Smooth muscle cell (in vitro differentiated cells): ENCODE results near the gene ADGRL3. TPM values are rescaled to one million over a fixed set of nuclear protein-coding genes. Genes with fewer than 3 reads are reported as not detected.

Experiments used
- DNase-seq: peaks from one replicate; lab custom pipeline; 2025; ENCODE audit not compliant: unreplicated experiment; lab: John Stamatoyannopoulos, UW
- H2AFZ ChIP-seq: fragments of 200-600 bp; sonication (generic); 2 replicates; pipeline ENCODE4 v1.6.0; 2016; ENCODE audit warnings: antibody characterized with exemption, low read depth, mild to moderate bottlenecking
- H3F3A ChIP-seq: fragments of 200-600 bp; sonication (generic); 2 replicates; pipeline ENCODE4 v1.6.0; 2017; ENCODE audit warnings: antibody characterized with exemption, low read depth
- H3K27ac ChIP-seq: fragments of 200-600 bp; sonication (generic); 2 replicates; pipeline ENCODE4 v1.5.1; 2016; ENCODE audit warnings: low read depth, mild to moderate bottlenecking
- H3K27me3 ChIP-seq: fragments of 200-600 bp; sonication (generic); 2 replicates; pipeline ENCODE4 v1.6.1; 2016; ENCODE audit warnings: low read depth, mild to moderate bottlenecking
- H3K36me3 ChIP-seq: fragments of 200-600 bp; sonication (generic); 2 replicates; pipeline ENCODE4 v1.5.1; 2016; ENCODE audit warnings: low read depth
- H3K4me1 ChIP-seq: fragments of 200-600 bp; sonication (generic); 2 replicates; pipeline ENCODE4 v1.5.1; 2016; ENCODE audit warnings: low read depth
- H3K4me2 ChIP-seq: fragments of 200-600 bp; sonication (generic); 2 replicates; pipeline ENCODE4 v1.6.0; 2016; ENCODE audit warnings: mild to moderate bottlenecking
- H3K4me3 ChIP-seq: fragments of 200-600 bp; sonication (generic); 2 replicates; pipeline ENCODE4 v1.5.1; 2016; ENCODE audit warnings: mild to moderate bottlenecking
- H3K79me2 ChIP-seq: fragments of 200-600 bp; sonication (generic); 2 replicates; pipeline ENCODE4 v1.6.0; 2016; ENCODE audit warnings: low read depth, mild to moderate bottlenecking
- H3K9ac ChIP-seq: fragments of 200-600 bp; sonication (generic); 2 replicates; pipeline ENCODE4 v1.6.0; 2016; ENCODE audit warnings: low read depth
- H3K9me3 ChIP-seq: fragments of 200-600 bp; sonication (generic); replicated peaks from 2 replicates; pipeline ENCODE4 v1.5.1; 2016; ENCODE audit warnings: low read depth
- H4K20me1 ChIP-seq: fragments of 200-600 bp; sonication (generic); 2 replicates; pipeline ENCODE4 v1.6.0; 2016; ENCODE audit warnings: low read depth
- WGBS: methylation state at CpG from one replicate; pipeline ENCODE4 v1.1.7; 2016; ENCODE audit warnings: low lambda C conversion rate; 5-methylcytosine and 5-hydroxymethylcytosine counted together
- polyA plus RNA-seq: library from polyadenylated mRNA; unstranded; fragments of >200 nt; fragmentation: Nextera tagmentation; extraction: Ambion mirVana; gene quantifications from 2 replicates; pipeline ENCODE4 v1.2.1, GENCODE V29; 2016
- total RNA-seq: library from RNA; depleted of rRNA; stranded (reverse); fragments of >200 nt; gene quantifications from 2 replicates; pipeline ENCODE4 v1.2.3, GENCODE V29; 2014
- TF ChIP-seq, protein P1 (sequence below): fragments of 200-600 bp; sonication (generic); IDR thresholded peaks from 2 replicates; pipeline ENCODE4 v1.5.1; 2017; ENCODE audit warnings: borderline replicate concordance, mild to moderate bottlenecking, antibody characterized with exemption; ENCODE audit not compliant: insufficient read depth, poor library complexity, severe bottlenecking

Gene ADGRL3
- total and polyA plus RNA-seq, 2 experiments from 2014 or later, result 2.4 to 9.5 TPM

DNA sequence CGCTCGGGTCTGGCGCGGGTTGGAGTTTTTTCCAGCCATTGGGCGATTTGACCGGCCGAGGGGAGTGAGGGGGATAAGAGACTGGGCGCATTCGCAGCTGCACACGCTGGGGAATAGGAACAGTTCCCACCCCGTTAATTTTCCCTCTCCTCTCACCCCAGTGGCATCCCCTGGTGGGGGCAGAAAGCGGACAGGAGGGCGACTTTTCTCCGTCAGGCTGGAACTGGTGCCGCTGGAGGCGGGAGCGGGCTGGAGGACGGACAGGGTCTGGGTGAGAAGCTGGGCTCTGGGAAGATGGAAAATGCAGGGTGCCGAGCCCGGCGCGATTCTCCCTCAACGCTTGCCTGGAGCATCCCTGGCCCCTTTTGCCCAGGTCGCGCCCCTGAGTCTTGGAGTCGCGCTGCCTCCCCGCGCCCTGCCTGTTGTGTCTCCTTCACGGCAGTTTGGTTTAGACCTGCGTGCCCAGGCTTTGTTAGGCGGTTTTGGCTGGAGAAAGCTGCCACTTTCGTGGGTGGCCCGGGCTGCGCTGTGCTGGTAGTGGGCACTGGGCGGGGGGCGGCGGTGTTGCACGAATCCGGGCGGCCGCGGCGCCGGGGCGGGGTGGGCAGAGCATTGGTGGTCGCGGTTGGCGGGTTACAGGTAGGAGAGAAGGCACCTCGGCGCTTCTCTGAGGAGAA, 2.0 kb downstream of the ADGRL3 start:
- Histone ChIP-seq H4K20me1 (no peaks in the 10 kb centered on the region), H3K79me2 (no peaks in the 10 kb centered on the region), H3K9me3 (no peaks in the 10 kb centered on the region), H3K36me3 (no peaks in the 10 kb centered on the region), H3K27me3 (peaks cover 39% of the 10 kb centered on the region), H3K9ac (no peak overlapping the region), H3K4me1 (peaks cover 16% of the 10 kb centered on the region), H3K27ac (no peak overlapping the region), H2AFZ (peak overlapping the region; percentile 100), H3K4me3 (peak overlapping the region; percentile 85), H3F3A (no peaks in the 10 kb centered on the region), H3K4me2 (peak overlapping the region; percentile 99)
- TF ChIP-seq, protein P1, sequence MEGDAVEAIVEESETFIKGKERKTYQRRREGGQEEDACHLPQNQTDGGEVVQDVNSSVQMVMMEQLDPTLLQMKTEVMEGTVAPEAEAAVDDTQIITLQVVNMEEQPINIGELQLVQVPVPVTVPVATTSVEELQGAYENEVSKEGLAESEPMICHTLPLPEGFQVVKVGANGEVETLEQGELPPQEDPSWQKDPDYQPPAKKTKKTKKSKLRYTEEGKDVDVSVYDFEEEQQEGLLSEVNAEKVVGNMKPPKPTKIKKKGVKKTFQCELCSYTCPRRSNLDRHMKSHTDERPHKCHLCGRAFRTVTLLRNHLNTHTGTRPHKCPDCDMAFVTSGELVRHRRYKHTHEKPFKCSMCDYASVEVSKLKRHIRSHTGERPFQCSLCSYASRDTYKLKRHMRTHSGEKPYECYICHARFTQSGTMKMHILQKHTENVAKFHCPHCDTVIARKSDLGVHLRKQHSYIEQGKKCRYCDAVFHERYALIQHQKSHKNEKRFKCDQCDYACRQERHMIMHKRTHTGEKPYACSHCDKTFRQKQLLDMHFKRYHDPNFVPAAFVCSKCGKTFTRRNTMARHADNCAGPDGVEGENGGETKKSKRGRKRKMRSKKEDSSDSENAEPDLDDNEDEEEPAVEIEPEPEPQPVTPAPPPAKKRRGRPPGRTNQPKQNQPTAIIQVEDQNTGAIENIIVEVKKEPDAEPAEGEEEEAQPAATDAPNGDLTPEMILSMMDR, result no peak
- no peak for DNase-seq
- WGBS, result 1% methylated on average over 47 of the region's 51 CpGs

DNA sequence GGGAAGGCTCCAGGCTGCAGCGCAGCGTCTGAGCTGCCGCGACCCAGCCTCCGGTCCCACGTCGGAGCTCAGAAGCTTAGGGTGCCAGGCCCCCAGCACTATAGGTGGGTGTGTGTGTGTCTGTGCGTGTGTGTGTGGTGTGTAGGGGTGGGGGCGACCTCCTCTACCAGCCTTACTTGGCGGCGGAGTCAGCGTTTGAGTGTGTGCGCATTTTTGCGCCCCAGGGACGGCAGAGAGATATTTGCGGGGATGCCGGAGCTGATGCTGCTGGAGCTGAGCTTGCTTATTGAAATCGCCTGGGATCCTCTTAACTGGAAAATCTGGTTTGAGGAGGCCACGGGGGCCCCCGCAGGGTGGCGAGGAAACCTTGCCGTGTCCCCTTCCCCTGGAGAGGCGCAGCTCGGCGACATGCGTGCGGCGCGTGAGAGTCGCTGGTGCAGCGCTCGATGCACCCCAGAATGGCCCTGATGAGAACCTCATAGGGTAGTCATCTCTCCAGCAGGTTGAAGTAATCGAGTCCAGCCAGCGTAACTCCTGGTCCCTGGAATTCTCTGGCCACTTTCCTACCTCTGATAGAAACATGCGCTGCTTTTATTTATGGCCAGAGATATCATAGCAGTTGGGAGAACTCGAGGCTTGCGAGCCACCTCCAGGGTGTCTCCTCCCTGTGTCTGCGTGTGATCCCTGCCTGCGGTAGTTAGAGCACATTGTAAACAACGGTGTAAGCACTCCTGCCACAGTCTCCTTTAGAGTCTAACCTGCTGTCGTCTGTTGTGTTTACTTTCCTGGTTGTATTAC, 2.7 kb downstream of the ADGRL3 start:
- WGBS, result 1% methylated on average over 41 of the region's 41 CpGs
- peak overlapping the region; percentile 70 for H2AFZ ChIP-seq
- peak overlapping the region; percentile 85 for H3K4me3 ChIP-seq
- peak overlapping the region; percentile 99 for H3K4me2 ChIP-seq
- TF ChIP-seq, protein P1, result no peak
- H3F3A ChIP-seq, result no peaks in the 10 kb centered on the region
- H3K27me3 ChIP-seq, result peaks cover 39% of the 10 kb centered on the region
- DNase-seq, result no peak
- no peaks in the 10 kb centered on the region for H4K20me1 ChIP-seq
- no peak overlapping the region for H3K27ac ChIP-seq
- peaks cover 16% of the 10 kb centered on the region for H3K4me1 ChIP-seq
- H3K36me3 ChIP-seq, result no peaks in the 10 kb centered on the region
- peak overlapping the region; percentile 2 for H3K9ac ChIP-seq
- H3K79me2 ChIP-seq, result no peaks in the 10 kb centered on the region
- H3K9me3 ChIP-seq, result no peaks in the 10 kb centered on the region

DNA sequence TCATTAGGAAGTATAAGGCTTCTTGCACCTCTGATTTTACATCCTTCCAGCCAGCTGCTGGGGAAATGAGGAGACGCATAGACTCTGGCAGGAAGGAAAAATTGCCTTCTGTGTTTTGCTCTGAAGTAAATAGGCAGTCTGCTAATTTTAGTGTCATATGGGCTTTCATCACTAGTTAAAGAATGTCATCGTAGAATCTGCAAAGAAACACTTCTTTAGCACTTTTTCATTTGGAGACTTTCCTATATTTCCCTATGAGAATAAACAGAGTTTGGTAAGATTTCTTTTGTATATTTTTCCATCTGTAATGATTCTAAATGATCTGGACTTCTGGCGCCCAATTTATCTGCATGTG, 3.3 kb downstream of the ADGRL3 start:
- no peak overlapping the region for H3K27ac ChIP-seq
- H2AFZ ChIP-seq, result peak overlapping the region; percentile 70
- H4K20me1 ChIP-seq, result no peaks in the 10 kb centered on the region
- 39% methylated on average over 3 of the region's 3 CpGs for WGBS
- no peak for DNase-seq
- peaks cover 16% of the 10 kb centered on the region for H3K4me1 ChIP-seq
- H3K9ac ChIP-seq, result peak overlapping the region; percentile 2
- H3K9me3 ChIP-seq, result no peaks in the 10 kb centered on the region
- no peaks in the 10 kb centered on the region for H3K79me2 ChIP-seq
- TF ChIP-seq, protein P1, result no peak
- H3F3A ChIP-seq, result no peaks in the 10 kb centered on the region
- H3K27me3 ChIP-seq, result peaks cover 39% of the 10 kb centered on the region
- H3K4me2 ChIP-seq, result peak overlapping the region; percentile 99
- H3K4me3 ChIP-seq, result peak overlapping the region; percentile 85
- no peaks in the 10 kb centered on the region for H3K36me3 ChIP-seq
